Mammary epithelial cell (primary cell): ENCODE data around the gene ITPKB.

Source experiments
- EZH2 ChIP-seq: IDR thresholded peaks from 2 replicates; pipeline ENCODE4 v1.6.1; 2012; ENCODE audit warnings: low read length, inconsistent platforms, borderline replicate concordance
- TF ChIP-seq, protein P1 (sequence below), 2 donors: IDR thresholded peaks in 1 of 2; conservative IDR thresholded peaks in 1 of 2; 2 replicates each; pipeline ENCODE4 v1.5.1; 2011 to 2012; ENCODE audit warnings: inconsistent platforms in 2 of 2, low read length in 2 of 2, mild to moderate bottlenecking in 2 of 2, control low read depth in 1 of 2, low read depth in 1 of 2; ENCODE audit not compliant: insufficient read depth in 1 of 2; ENCODE audit errors: extremely low read depth in 1 of 2

DNA sequence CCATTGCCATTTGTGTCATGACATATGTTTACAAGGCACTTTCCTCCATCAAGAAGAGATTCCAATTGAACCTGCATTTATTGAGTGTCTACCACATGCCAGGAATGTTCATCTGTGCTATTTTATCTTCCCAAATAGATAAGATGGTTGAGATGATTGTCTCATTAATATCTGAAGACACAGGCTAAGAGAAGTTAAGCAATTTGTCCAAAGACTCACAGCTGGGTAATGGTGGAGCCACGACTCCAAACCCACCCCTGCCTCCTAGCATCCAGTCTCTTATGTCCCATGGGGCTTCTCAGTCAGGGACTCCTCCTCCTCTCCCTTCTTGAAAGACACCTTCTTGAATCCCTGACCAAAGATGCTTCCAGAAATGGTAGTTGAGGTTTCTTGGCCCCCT lies 122.4 kb downstream of the ITPKB start:
- TF ChIP-seq, protein P1, sequence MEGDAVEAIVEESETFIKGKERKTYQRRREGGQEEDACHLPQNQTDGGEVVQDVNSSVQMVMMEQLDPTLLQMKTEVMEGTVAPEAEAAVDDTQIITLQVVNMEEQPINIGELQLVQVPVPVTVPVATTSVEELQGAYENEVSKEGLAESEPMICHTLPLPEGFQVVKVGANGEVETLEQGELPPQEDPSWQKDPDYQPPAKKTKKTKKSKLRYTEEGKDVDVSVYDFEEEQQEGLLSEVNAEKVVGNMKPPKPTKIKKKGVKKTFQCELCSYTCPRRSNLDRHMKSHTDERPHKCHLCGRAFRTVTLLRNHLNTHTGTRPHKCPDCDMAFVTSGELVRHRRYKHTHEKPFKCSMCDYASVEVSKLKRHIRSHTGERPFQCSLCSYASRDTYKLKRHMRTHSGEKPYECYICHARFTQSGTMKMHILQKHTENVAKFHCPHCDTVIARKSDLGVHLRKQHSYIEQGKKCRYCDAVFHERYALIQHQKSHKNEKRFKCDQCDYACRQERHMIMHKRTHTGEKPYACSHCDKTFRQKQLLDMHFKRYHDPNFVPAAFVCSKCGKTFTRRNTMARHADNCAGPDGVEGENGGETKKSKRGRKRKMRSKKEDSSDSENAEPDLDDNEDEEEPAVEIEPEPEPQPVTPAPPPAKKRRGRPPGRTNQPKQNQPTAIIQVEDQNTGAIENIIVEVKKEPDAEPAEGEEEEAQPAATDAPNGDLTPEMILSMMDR (conservative IDR thresholded peaks at IDR 0.05 in 1 of 2, IDR thresholded peaks at IDR 0.05 in 1 of 2; ENCODE audit: extremely low read depth in 1 of 2, insufficient read depth in 1 of 2, low read depth in 1 of 2, low read length in 2 of 2), result no peak
- TF ChIP-seq EZH2, result no peak
